MCF 10A (cell line): ENCODE data around the gene HAUS5. TPM values are rescaled to one million over a fixed set of nuclear protein-coding genes. Genes with fewer than 3 reads are reported as not detected.

Experiments used
- BruUV-seq: library from RNA; stranded (reverse); fragments of 400-500 nt; replicated peaks from 2 replicates; lab custom pipeline; 2021; lab: Mats Ljungman, UMichigan
- CTCF ChIA-PET: fragments of 300-600 bp; sonication (Branson Sonifier 250); formaldehyde crosslinking; extraction: SDS; loops from one replicate; lab custom pipeline; 2021; ENCODE audit warnings: antibody characterized with exemption, inconsistent platforms; lab: Yijun Ruan, JAX
- POLR2A ChIA-PET: fragments of 300-600, 350-650 bp; sonication (Branson Sonifier 250); formaldehyde crosslinking; extraction: SDS; loops from one replicate; lab custom pipeline; 2020; ENCODE audit warnings: antibody characterized with exemption, inconsistent platforms; lab: Yijun Ruan, JAX
- DNase-seq: peaks from one replicate; pipeline ENCODE4 v3.0.0-alpha.2; 2018; ENCODE audit not compliant: unreplicated experiment
- H3K27ac Mint-ChIP-seq: one replicate; pipeline ENCODE4 v1.8.0; 2022; ENCODE audit warnings: mild to moderate bottlenecking, low read depth, mixed read lengths; ENCODE audit not compliant: unreplicated experiment
- H3K27me3 Mint-ChIP-seq: one replicate; pipeline ENCODE4 v1.8.0; 2022; ENCODE audit warnings: mixed read lengths; ENCODE audit not compliant: insufficient read depth, unreplicated experiment
- H3K36me3 Mint-ChIP-seq: one replicate; pipeline ENCODE4 v1.8.0; 2022; ENCODE audit warnings: mild to moderate bottlenecking, moderate library complexity, mixed read lengths; ENCODE audit not compliant: insufficient read depth, unreplicated experiment
- H3K4me1 Mint-ChIP-seq: one replicate; pipeline ENCODE4 v1.8.0; 2022; ENCODE audit warnings: mixed read lengths; ENCODE audit not compliant: insufficient read depth, unreplicated experiment
- H3K4me3 Mint-ChIP-seq: one replicate; pipeline ENCODE4 v1.8.0; 2022; ENCODE audit warnings: mild to moderate bottlenecking, moderate library complexity, mixed read lengths; ENCODE audit not compliant: unreplicated experiment
- H3K9me3 Mint-ChIP-seq: one replicate; pipeline ENCODE4 v1.8.0; 2022; ENCODE audit warnings: mixed read lengths; ENCODE audit not compliant: unreplicated experiment
- intact Hi-C: fragments of 100-400 bp; cut with micrococcal nuclease; formaldehyde crosslinking; loops from 2 replicates; pipeline ENCODE4 v1.14.1; 2022
- total RNA-seq: library from RNA; stranded (reverse); gene quantifications from 2 replicates; pipeline ENCODE4 v1.2.3, GENCODE V29; 2022
- TF ChIP-seq, protein P1 (sequence below): fragments of 200-600 bp; IDR thresholded peaks from one replicate; pipeline ENCODE4 v1.8.0; 2022; ENCODE audit warnings: antibody characterized with exemption, mild to moderate bottlenecking; ENCODE audit not compliant: unreplicated experiment

HAUS5 gene
- total RNA-seq, 1 experiment from 2014 or later = 10.6 TPM

DNA sequence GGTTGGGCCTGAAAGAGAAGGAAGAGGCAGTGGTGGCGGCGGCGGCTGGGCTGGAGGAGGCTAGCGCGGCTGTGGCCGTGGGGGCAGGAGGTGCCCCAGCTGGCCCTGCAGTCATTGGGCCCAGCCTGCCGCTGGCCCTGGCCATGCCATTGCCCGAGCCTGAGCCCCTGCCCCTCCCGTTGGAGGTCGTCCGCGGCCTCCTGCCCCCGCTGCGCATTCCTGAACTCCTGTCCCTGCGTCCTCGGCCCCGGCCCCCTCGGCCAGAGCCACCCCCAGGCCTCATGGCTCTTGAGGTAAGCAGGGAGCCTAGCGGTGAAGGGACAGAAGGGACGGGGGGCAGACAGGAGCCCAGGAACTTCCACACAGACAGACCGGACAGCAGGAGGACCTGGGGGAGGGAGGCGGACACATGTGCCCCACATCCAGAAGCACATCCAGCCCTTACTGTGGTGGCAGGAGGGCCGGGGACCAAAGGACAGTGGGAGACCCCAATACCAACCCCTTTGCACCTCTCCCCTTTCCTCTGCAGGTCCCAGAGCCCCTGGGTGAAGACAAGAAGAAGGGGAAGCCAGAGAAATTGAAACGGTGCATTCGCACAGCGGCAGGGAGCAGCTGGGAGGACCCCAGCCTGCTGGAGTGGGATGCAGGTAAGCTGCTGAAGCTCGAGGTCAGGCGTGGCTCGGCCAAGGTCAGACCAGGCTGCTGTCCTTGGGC, 21.3 kb downstream of the HAUS5 start:
- ChIA-PET CTCF (interaction anchor here (0.8 kb wide), 1 partner anchor 9 kb away, joined by 3 read pairs; no protein-coding TSS in a partner anchor), POLR2A (interaction anchor here (0.6 kb wide), 1 partner anchor 15 kb away, joined by 4 read pairs; no protein-coding TSS in a partner anchor)
- Mint-ChIP-seq H3K4me1 (peaks cover 10% of the 10 kb centered on the region), H3K4me3 (no peak overlapping the region), H3K27me3 (no peaks in the 10 kb centered on the region), H3K27ac (no peak overlapping the region), H3K36me3 (peaks cover 70% of the 10 kb centered on the region), H3K9me3 (no peaks in the 10 kb centered on the region)
- no peak for DNase-seq
- TF ChIP-seq, protein P1, sequence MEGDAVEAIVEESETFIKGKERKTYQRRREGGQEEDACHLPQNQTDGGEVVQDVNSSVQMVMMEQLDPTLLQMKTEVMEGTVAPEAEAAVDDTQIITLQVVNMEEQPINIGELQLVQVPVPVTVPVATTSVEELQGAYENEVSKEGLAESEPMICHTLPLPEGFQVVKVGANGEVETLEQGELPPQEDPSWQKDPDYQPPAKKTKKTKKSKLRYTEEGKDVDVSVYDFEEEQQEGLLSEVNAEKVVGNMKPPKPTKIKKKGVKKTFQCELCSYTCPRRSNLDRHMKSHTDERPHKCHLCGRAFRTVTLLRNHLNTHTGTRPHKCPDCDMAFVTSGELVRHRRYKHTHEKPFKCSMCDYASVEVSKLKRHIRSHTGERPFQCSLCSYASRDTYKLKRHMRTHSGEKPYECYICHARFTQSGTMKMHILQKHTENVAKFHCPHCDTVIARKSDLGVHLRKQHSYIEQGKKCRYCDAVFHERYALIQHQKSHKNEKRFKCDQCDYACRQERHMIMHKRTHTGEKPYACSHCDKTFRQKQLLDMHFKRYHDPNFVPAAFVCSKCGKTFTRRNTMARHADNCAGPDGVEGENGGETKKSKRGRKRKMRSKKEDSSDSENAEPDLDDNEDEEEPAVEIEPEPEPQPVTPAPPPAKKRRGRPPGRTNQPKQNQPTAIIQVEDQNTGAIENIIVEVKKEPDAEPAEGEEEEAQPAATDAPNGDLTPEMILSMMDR = no peak
- BruUV-seq = no TSS peak
- intact Hi-C loops = no loop called here

DNA sequence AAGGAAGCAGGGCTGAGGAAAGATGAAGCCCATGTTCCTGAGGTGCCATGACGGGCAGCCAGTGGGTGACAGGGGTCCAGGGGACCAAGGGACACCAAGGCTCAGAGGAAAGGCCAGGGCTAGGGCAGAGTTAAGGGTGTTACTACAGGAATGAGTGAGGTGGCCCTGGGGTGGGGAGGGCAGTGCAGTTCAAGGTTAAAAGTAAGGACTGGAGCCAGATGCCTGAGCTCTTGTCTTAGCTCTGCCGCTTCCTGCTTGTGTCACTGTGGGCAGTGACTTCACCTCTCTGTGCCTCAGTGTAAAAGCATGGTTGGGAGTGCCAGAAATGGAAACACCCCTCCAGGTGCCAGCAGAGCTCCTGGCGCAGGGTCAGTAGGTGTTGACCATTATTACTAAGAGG, 24.1 kb downstream of the HAUS5 start:
- Mint-ChIP-seq H3K4me1 (peaks cover 4% of the 10 kb centered on the region), H3K27ac (no peak overlapping the region), H3K9me3 (no peaks in the 10 kb centered on the region), H3K4me3 (no peak overlapping the region), H3K36me3 (peaks cover 59% of the 10 kb centered on the region), H3K27me3 (no peaks in the 10 kb centered on the region)
- ChIA-PET CTCF (no interaction called here), POLR2A (no interaction called here)
- TF ChIP-seq, protein P1 = no peak
- BruUV-seq = no TSS peak
- intact Hi-C loops = no loop called here
- DNase-seq = no peak

DNA sequence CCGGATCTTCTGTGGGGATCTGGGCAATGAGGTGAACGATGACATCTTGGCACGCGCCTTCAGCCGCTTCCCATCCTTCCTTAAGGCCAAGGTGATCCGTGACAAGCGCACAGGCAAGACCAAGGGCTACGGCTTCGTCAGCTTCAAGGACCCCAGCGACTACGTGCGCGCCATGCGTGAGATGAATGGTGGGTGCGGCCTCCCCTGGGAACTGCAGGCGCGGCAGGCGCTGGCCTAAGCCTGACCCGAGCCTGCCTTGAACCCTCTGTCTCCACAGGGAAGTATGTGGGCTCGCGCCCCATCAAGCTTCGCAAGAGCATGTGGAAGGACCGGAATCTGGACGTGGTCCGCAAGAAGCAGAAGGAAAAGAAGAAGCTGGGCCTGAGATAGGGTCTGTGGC, 24.6 kb downstream of the HAUS5 start:
- Mint-ChIP-seq H3K27me3 (no peaks in the 10 kb centered on the region), H3K36me3 (peaks cover 55% of the 10 kb centered on the region), H3K27ac (no peak overlapping the region), H3K4me3 (no peak overlapping the region), H3K9me3 (no peaks in the 10 kb centered on the region), H3K4me1 (no peaks in the 10 kb centered on the region)
- POLR2A ChIA-PET = interaction anchor here (1.2 to 1.5 kb wide), 2 partner anchors 8 to 11 kb away, joined by 4 to 6 read pairs; partner anchors contain the start of gene COX6B1
- TF ChIP-seq, protein P1 = no peak
- intact Hi-C loops = no loop called here
- CTCF ChIA-PET = interaction anchor here (1.1 kb wide), 1 partner anchor 56 kb away, joined by 4 read pairs; no protein-coding TSS in a partner anchor
- TSS peak; percentile 10 for BruUV-seq
- no peak for DNase-seq

DNA sequence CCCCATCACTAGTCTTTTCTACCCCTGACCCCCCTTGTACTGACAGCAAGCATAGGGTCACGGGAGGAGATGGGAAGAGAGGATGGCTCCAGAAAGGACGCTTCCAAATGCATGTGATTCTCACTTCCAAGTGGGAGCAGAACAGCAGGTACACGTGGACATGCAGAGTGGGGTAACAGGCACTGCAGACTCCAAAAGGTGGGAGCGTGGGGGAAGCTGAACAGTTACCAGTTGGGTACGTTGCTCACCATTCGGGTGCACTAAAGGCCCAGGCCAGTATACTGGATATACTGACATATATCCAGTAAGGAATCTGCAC, 26.7 kb downstream of the HAUS5 start:
- no peaks in the 10 kb centered on the region for H3K9me3 Mint-ChIP-seq
- peaks cover 2% of the 10 kb centered on the region for H3K4me1 Mint-ChIP-seq
- ChIA-PET POLR2A (no interaction called here), CTCF (no interaction called here)
- no TSS peak for BruUV-seq
- no peak for DNase-seq
- no peak overlapping the region for H3K4me3 Mint-ChIP-seq
- intact Hi-C loops = no loop called here
- no peaks in the 10 kb centered on the region for H3K27me3 Mint-ChIP-seq
- peaks cover 34% of the 10 kb centered on the region for H3K36me3 Mint-ChIP-seq
- H3K27ac Mint-ChIP-seq = no peak overlapping the region
- TF ChIP-seq, protein P1 = no peak
